Ovary (tissue), 9 donors: ENCODE results near the gene NXPH3. TPM values are rescaled to one million over a fixed set of nuclear protein-coding genes. Genes with fewer than 3 reads are reported as not detected.

Source experiments
- DNase-seq, 5 donors: peaks; one replicate each; pipeline ENCODE4 v3.0.0-alpha.2; 2019 to 2020
- H3K27ac ChIP-seq, 2 donors: fragments of 200-600 bp; one replicate each; pipeline versions ENCODE4 v1.5.1 to v1.8.0; 2019 to 2022
- H3K27me3 ChIP-seq: fragments of 200-600 bp; one replicate; pipeline ENCODE4 v1.8.0; 2022
- H3K36me3 ChIP-seq: fragments of 200-600 bp; sonication (generic); one replicate; pipeline ENCODE4 v1.5.1; 2019
- H3K4me1 ChIP-seq: one replicate; pipeline ENCODE4 v1.8.1; 2013; ENCODE audit warnings: mild to moderate bottlenecking, moderate library complexity; ENCODE audit not compliant: insufficient read depth
- H3K4me3 ChIP-seq: fragments of 200-600 bp; sonication (generic); one replicate; pipeline ENCODE4 v1.5.1; 2017
- H3K9me3 ChIP-seq, 2 donors: fragments of 200-600 bp in 1 of 2; sonication (generic) in 1 of 2; one replicate each; pipeline versions ENCODE4 v1.5.1 to v1.8.1; 2013 to 2019; ENCODE audit warnings: mild to moderate bottlenecking in 1 of 2, moderate library complexity in 1 of 2
- EP300 ChIP-seq: sonication (generic); formaldehyde crosslinking; IDR thresholded peaks from one replicate; pipeline ENCODE4 v1.6.1; 2017; ENCODE audit warnings: antibody characterized with exemption
- POLR2A ChIP-seq: fragments of 450-650 bp; IDR thresholded peaks from one replicate; pipeline ENCODE4 v1.6.1; 2017; ENCODE audit warnings: antibody characterized with exemption, mild to moderate bottlenecking, moderate library complexity
- WGBS, 3 donors: extraction: QIAGEN DNeasy Blood & Tissue Kit in 1 of 3; methylation state at CpG; one replicate each; pipeline versions ENCODE4 v1.1.5 to v1.1.7; 2013 to 2017; 5-methylcytosine and 5-hydroxymethylcytosine counted together
- intact Hi-C, 4 donors: fragments of 100-400 bp; cut with DNase I; formaldehyde crosslinking; loops; one replicate each; pipeline versions ENCODE4 v1.11.0 to v1.15.1; 2022 to 2023
- polyA plus RNA-seq, 2 donors: library from polyadenylated mRNA; stranded (reverse); fragments of 200-250 nt in 1 of 2; fragments of 350-450 nt in 1 of 2; fragmentation: Illumina TruSeq in 1 of 2; extraction: RNeasy Lipid Tissue Mini Kit (QIAGEN cat#74804) in 1 of 2; gene quantifications; one replicate each; pipeline ENCODE4 v1.2.3, GENCODE V29; 2013 to 2014
- total RNA-seq, 7 donors: library from RNA; depleted of rRNA in 2 of 7; stranded (reverse); fragments of >200 nt in 2 of 7; fragmentation: NEBNext Ultra II Directional in 3 of 7; extraction: Animal tissue kit (Norgen Biotek cat#: 25700) in 3 of 7; gene quantifications; one replicate each; pipeline versions ENCODE4 v1.1.0 to v1.2.4, GENCODE V29; 2016 to 2023
- TF ChIP-seq, protein P1 (sequence below), 3 donors: fragments of 450-650 bp in 2 of 3; fragments of 200-600 bp in 1 of 3; IDR thresholded peaks; one replicate each; pipeline versions ENCODE4 v1.5.1 to v1.8.0; 2016 to 2022; ENCODE audit warnings: antibody characterized with exemption in 3 of 3, mild to moderate bottlenecking in 1 of 3
- donor health status: DM: no; HTN: no; CAD: no; lungs with moderate emphysema.
- donor health status: DM: no; HTN: no; CAD: no.
- donor health status: Bipolar disorder and iron deficiency.
- donor health status: DM: yes; HTN: yes; CAD: no.
- donor health status: DM: no; HTN: no; CAD: no.
- donor health status: DM: yes; HTN: yes; CAD: no.

NXPH3 gene
- total and polyA plus RNA-seq, 9 donors: 1.2 to 26.0 (median 10.7) TPM

DNA sequence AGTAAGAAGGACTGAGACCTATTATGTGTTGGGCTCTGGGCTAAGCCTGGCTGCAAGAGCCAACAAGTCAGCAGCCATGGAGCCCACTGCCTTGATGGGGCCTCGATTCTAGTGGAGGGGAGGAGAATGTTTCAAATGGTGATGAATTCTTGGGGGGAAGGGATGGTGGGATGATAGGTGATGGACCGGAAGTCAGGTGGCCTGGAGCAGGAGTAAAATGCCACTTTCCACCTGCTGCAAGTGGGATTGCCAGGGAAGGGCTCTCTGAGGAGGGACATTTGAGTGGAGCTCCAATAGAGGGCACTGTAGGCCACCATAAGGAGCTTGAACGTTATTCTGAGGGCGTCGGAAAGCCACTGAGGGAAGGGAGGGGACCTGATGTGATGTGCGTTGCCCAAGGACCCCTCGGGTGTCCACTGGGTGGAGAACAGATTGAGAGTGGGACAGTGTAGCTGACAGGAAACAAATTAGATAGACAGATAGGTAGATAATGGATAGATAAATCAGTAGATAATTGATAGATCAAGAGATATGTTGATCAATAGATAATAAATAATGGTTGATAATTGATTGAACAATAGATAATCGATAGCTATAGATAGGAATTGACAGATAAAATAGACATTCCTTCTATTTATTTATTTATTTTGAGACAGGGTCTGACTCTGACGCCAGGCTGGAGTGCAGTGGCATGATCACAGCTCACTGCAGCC, 18.2 kb upstream of the NXPH3 start:
- H3K4me1 ChIP-seq: no peaks in the 10 kb centered on the region
- intact Hi-C loops: loop anchor here (5.0 to 10.0 kb wide), 5 partner anchors 60 to 243 kb away; partner anchors contain the start of gene NGFR (in 2 of the 4)
- H3K4me3 ChIP-seq: no peak overlapping the region
- TF ChIP-seq EP300 (no peak), POLR2A (no peak)
- TF ChIP-seq, protein P1, sequence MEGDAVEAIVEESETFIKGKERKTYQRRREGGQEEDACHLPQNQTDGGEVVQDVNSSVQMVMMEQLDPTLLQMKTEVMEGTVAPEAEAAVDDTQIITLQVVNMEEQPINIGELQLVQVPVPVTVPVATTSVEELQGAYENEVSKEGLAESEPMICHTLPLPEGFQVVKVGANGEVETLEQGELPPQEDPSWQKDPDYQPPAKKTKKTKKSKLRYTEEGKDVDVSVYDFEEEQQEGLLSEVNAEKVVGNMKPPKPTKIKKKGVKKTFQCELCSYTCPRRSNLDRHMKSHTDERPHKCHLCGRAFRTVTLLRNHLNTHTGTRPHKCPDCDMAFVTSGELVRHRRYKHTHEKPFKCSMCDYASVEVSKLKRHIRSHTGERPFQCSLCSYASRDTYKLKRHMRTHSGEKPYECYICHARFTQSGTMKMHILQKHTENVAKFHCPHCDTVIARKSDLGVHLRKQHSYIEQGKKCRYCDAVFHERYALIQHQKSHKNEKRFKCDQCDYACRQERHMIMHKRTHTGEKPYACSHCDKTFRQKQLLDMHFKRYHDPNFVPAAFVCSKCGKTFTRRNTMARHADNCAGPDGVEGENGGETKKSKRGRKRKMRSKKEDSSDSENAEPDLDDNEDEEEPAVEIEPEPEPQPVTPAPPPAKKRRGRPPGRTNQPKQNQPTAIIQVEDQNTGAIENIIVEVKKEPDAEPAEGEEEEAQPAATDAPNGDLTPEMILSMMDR (IDR thresholded peaks at IDR 0.05): no peak
- no peak overlapping the region for H3K27ac ChIP-seq
- no peaks in the 10 kb centered on the region for H3K36me3 ChIP-seq
- 18 to 21% (median 19%) methylated on average over 9 of the region's 9 CpGs for WGBS, 3 donors
- H3K27me3 ChIP-seq: no peaks in the 10 kb centered on the region
- DNase-seq: no peak
- no peaks in the 10 kb centered on the region for H3K9me3 ChIP-seq

- H3K36me3 ChIP-seq: no peaks in the 10 kb centered on the region
- no peak for DNase-seq
Measured at GRCh38 chr17:49564638-49565037, 11.0 kb upstream of the NXPH3 start.

GRCh38 chr17:49565948-49566491, 9.7 kb upstream of the NXPH3 start:
- no peaks in the 10 kb centered on the region for H3K9me3 ChIP-seq
- intact Hi-C loops: loop anchor here in 3 of 4 donors (2.0 to 10.0 kb wide), 4 partner anchors 129 to 431 kb away; partner anchors contain the start of gene DLX3 (in 2 of the 3)
- H3K36me3 ChIP-seq: no peaks in the 10 kb centered on the region
- H3K4me3 ChIP-seq: no peak overlapping the region
- peak overlapping the region; percentile 26 to 59 for H3K27ac ChIP-seq
- TF ChIP-seq POLR2A (no peak), EP300 (no peak)
- TF ChIP-seq, protein P1 (IDR thresholded peaks at IDR 0.05): no peak
- 4 to 6% (median 4%) methylated on average over 14 of the region's 14 CpGs for WGBS, 3 donors
- no peaks in the 10 kb centered on the region for H3K27me3 ChIP-seq
- H3K4me1 ChIP-seq: peaks cover 2% of the 10 kb centered on the region
- peak; percentile 68 to 93 (median 89) for DNase-seq

More at GRCh38 chr17:49564638-49565037, 11.0 kb upstream of the NXPH3 start:
- Histone ChIP-seq H3K27me3 (no peaks in the 10 kb centered on the region), H3K4me3 (no peak overlapping the region), H3K27ac (no peak overlapping the region), H3K4me1 (peaks cover 2% of the 10 kb centered on the region), H3K9me3 (no peaks in the 10 kb centered on the region)
- 69 to 71% (median 69%) methylated on average over 4 of the region's 4 CpGs for WGBS, 3 donors
- TF ChIP-seq EP300: no peak
- no peak for TF ChIP-seq POLR2A
- TF ChIP-seq, protein P1 (IDR thresholded peaks at IDR 0.05): no peak
- intact Hi-C loops: loop anchor here in 3 of 4 donors (5.0 to 10.0 kb wide), 3 partner anchors 230 to 433 kb away; partner anchors contain the start of gene DLX3 (in 2 of the 3)

- DNase-seq: peak in 2 of 5 donors; percentile 39 to 62
- intact Hi-C loops: loop anchor here (1.0 to 10.0 kb wide), 5 partner anchors 128 to 431 kb away; partner anchors contain the start of gene DLX3 (in 2 of the 4)
- 54 to 60% (median 59%) methylated on average over 5 of the region's 5 CpGs for WGBS, 3 donors
- Histone ChIP-seq H3K9me3 (no peaks in the 10 kb centered on the region), H3K36me3 (no peaks in the 10 kb centered on the region), H3K4me1 (peaks cover 2% of the 10 kb centered on the region), H3K4me3 (no peak overlapping the region), H3K27me3 (no peaks in the 10 kb centered on the region), H3K27ac (peak overlapping the region in 1 of 2 donors; percentile 59)
- TF ChIP-seq EP300 (no peak), POLR2A (no peak)
- TF ChIP-seq, protein P1 (IDR thresholded peaks at IDR 0.05): no peak
Measured at GRCh38 chr17:49566668-49567071, 9.0 kb upstream of the NXPH3 start.
